ENCODE results near the gene HTRA1. TPM values are rescaled to one million over a fixed set of nuclear protein-coding genes. Genes with fewer than 3 reads are reported as not detected.

HTRA1 gene
- total RNA-seq, 4 donors from 2014 or later: 6.3 to 62.2 (median 25.8) TPM

DNA sequence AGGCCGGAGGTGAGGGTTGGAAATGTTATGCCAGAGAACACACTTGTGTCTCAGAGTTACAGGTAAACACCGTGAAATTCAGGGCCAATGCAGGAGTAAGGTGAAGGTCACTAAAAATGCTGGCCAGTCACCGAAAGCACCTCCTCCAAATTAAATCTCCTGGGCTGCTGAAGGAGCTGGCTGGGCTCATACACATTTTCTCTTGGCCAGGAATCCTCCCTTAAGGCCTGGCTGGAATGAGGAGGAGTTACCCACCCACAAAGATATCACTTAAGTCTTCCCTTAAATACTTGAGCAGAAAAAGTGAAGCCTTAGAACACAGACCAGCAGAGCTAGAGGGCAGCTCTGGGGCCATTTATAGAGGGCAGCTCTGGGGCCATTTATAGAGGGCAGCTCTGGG is 46.3 kb downstream of the HTRA1 start:
- Histone ChIP-seq H3K27ac (no peak overlapping the region), H3K4me3 (no peak overlapping the region), H3K36me3 (peaks cover 0 to 50% (median 9%) of the 10 kb centered on the region in 3 donors), H3K4me1 (peaks cover 0 to 19% (median 10%) of the 10 kb centered on the region in 3 donors), H3K9me3 (no peaks in the 10 kb centered on the region), H3K27me3 (no peaks in the 10 kb centered on the region)
- DNase-seq: no peak
- intact Hi-C loops (cut with DNase I): no loop called here
- 92 to 94% methylated on average over 2 to 3 of the region's 3 CpGs for WGBS, 2 donors
- TF ChIP-seq, protein P1, sequence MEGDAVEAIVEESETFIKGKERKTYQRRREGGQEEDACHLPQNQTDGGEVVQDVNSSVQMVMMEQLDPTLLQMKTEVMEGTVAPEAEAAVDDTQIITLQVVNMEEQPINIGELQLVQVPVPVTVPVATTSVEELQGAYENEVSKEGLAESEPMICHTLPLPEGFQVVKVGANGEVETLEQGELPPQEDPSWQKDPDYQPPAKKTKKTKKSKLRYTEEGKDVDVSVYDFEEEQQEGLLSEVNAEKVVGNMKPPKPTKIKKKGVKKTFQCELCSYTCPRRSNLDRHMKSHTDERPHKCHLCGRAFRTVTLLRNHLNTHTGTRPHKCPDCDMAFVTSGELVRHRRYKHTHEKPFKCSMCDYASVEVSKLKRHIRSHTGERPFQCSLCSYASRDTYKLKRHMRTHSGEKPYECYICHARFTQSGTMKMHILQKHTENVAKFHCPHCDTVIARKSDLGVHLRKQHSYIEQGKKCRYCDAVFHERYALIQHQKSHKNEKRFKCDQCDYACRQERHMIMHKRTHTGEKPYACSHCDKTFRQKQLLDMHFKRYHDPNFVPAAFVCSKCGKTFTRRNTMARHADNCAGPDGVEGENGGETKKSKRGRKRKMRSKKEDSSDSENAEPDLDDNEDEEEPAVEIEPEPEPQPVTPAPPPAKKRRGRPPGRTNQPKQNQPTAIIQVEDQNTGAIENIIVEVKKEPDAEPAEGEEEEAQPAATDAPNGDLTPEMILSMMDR (IDR thresholded peaks at IDR 0.05): no peak
- no peak for TF ChIP-seq POLR2A (IDR thresholded peaks at IDR 0.05)

DNA sequence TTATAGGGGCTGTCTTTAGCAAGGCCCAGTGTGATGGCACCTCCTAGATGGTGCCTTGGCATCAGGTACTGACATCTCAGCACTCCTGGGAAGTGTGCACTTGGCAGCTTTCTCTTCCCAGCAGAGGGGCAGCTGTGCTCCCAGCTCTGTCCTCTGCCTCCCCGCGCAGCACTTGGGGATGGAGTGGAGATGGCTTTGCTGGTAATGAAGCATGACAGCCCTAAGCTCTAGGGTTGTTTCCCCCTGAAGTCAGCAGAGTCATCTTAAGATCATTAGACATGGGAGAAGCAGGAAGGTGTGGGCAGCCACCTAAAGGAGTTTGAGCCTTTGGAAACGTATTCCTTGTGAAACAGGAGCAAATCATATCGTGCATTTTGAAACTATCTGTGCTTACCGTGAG is 46.7 kb downstream of the HTRA1 start:
- DNase-seq: no peak
- H3K4me3 ChIP-seq: no peak overlapping the region
- peaks cover 0 to 51% (median 9%) of the 10 kb centered on the region in 3 donors for H3K36me3 ChIP-seq
- intact Hi-C loops (cut with DNase I): no loop called here
- WGBS, 2 donors: 93 to 98% methylated on average over 4 to 5 of the region's 5 CpGs
- no peak for TF ChIP-seq POLR2A (IDR thresholded peaks at IDR 0.05)
- TF ChIP-seq, protein P1 (IDR thresholded peaks at IDR 0.05): no peak
- H3K4me1 ChIP-seq: peaks cover 0 to 19% (median 10%) of the 10 kb centered on the region in 3 donors
- no peaks in the 10 kb centered on the region for H3K9me3 ChIP-seq
- H3K27ac ChIP-seq: no peak overlapping the region
- no peaks in the 10 kb centered on the region for H3K27me3 ChIP-seq

DNA sequence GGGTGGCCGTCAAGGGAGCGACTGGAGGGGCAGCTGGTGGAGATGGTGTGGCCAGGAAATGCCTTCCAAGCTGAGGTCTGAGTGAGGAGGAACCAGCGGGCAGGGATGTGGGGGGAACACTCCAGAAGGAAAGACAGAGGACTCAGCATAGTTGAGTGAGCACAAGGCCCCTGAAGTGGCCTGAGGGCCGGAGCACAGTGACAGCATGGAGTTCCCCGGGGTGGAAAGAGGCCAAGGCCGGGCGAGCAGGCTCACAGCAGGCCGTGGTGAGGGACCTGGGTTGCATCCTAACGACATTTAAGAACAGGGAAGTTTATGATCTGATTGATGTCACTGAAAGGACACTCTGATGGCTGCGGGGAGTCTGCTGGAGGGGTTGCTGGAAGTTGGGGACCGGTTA is 48.0 kb downstream of the HTRA1 start:
- WGBS, 2 donors: 74 to 90% methylated on average over 10 to 11 of the region's 11 CpGs
- Histone ChIP-seq H3K4me1 (peaks cover 0 to 15% (median 6%) of the 10 kb centered on the region in 3 donors), H3K27me3 (no peaks in the 10 kb centered on the region), H3K4me3 (no peak overlapping the region), H3K36me3 (peaks cover 0 to 52% (median 9%) of the 10 kb centered on the region in 3 donors), H3K9me3 (no peaks in the 10 kb centered on the region), H3K27ac (no peak overlapping the region)
- TF ChIP-seq POLR2A (IDR thresholded peaks at IDR 0.05): no peak
- TF ChIP-seq, protein P1 (IDR thresholded peaks at IDR 0.05): no peak
- intact Hi-C loops (cut with DNase I): no loop called here
- no peak for DNase-seq

- Histone ChIP-seq H3K27me3 (no peaks in the 10 kb centered on the region), H3K4me3 (no peak overlapping the region), H3K36me3 (peaks cover 0 to 62% (median 9%) of the 10 kb centered on the region in 3 donors), H3K9me3 (no peaks in the 10 kb centered on the region), H3K4me1 (peaks cover 0 to 16% (median 0%) of the 10 kb centered on the region in 3 donors), H3K27ac (no peak overlapping the region)
- WGBS, 2 donors: 38 to 52% methylated on average over 4 to 10 of the region's 11 CpGs
- TF ChIP-seq, protein P1 (IDR thresholded peaks at IDR 0.05): no peak
- no peak for TF ChIP-seq POLR2A (IDR thresholded peaks at IDR 0.05)
- intact Hi-C loops (cut with DNase I): no loop called here
- DNase-seq: no peak
Measured at GRCh38 chr10:122510326-122510725, 49.0 kb downstream of the HTRA1 start.

DNA sequence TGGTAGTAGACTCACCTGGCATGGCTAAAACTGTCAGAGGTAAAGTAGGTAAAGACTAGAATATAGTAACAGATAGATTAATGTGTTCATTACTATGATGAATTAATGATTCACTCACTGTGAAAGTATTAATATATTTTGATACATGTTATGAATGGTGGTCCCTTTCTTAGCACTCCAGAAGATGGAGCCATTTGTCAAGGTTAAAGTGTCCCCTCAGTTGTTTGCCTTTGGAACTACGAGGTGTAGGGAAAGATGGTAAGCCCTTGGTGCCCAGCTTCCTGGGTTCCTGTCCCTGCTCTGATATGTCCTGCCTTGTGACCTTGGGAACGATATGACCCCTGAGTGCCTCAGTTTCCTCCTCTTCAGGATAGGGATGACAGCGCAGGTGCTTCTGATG is 49.4 kb downstream of the HTRA1 start:
- H3K27ac ChIP-seq: no peak overlapping the region

More for the DNA sequence above, 49.4 kb downstream of the HTRA1 start:
- Histone ChIP-seq H3K27me3 (no peaks in the 10 kb centered on the region), H3K9me3 (no peaks in the 10 kb centered on the region), H3K4me3 (no peak overlapping the region), H3K36me3 (peaks cover 0 to 62% (median 9%) of the 10 kb centered on the region in 3 donors), H3K4me1 (peaks cover 0 to 20% (median 0%) of the 10 kb centered on the region in 3 donors)
- TF ChIP-seq, protein P1 (IDR thresholded peaks at IDR 0.05): no peak
- no peak for TF ChIP-seq POLR2A (IDR thresholded peaks at IDR 0.05)
- intact Hi-C loops (cut with DNase I): no loop called here
- DNase-seq: no peak
- WGBS, 2 donors: 63 to 77% methylated on average over 2 to 3 of the region's 3 CpGs

All from esophagus squamous epithelium (tissue), 5 donors.